ENCODE data around the gene DPY19L3.

DPY19L3 gene

GRCh38 chr19:32519023-32519422 is 113.5 kb downstream of the DPY19L3 start:
- no peak for DNase-seq (ENCODE audit: low read depth)

- DNase-seq (ENCODE audit: low read depth), result no peak
These were observed 117.4 kb downstream of the DPY19L3 start for GRCh38 chr19:32522967-32523366.

- no peak for DNase-seq (ENCODE audit: low read depth)
These were observed 121.3 kb downstream of the DPY19L3 start for GRCh38 chr19:32526895-32527294.

GRCh38 chr19:32530773-32531172 is 125.2 kb downstream of the DPY19L3 start:
- DNase-seq (ENCODE audit: low read depth), result no peak

GRCh38 chr19:32532233-32532632 is 126.7 kb downstream of the DPY19L3 start:
- DNase-seq (ENCODE audit: low read depth), result no peak
